ENCODE measurements around the gene WNT9A. TPM values are rescaled to one million over a fixed set of nuclear protein-coding genes. Genes with fewer than 3 reads are reported as not detected.
A peak's percentile ranks its signal among the peaks of the same experiment; 100 is the strongest.
"Not testable (repeated sequence)": the region's sequence is repeated elsewhere in the genome, so short reads cannot be mapped to it uniquely, and the experiment has no call there.

Gene WNT9A
- total RNA-seq, 2 experiments from 2014 or later, result 0.08 to 0.09 TPM

DNA sequence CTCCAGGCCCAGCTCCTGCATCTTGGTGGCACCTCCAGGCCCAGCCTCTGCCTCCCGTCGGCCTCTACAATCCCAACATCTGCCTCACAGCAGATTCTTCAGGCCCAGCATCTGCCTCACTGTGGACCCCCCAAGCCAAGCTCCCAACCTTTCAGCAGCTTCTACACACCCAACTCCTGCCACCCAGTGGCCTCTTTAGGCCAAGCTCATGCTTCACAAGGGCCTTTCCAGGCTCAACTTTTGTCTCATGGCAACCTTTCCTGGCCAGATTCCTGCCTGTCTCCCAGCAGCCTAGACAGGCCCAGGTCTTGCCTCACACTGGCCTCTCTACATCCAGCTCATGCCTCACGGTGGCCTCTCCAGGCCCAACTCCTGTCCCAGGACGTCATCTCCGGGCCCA lies 20.1 kb upstream of the WNT9A start:
- H3K27ac Mint-ChIP-seq; H3K4me3 Mint-ChIP-seq; ATAC-seq (ENCODE audit: low read depth); DNase-seq; H3K27me3 Mint-ChIP-seq; H3K9me3 Mint-ChIP-seq; H3K36me3 Mint-ChIP-seq; POLR2A ChIA-PET; H3K4me1 Mint-ChIP-seq: not testable (repeated sequence)

GRCh38 chr1:227966733-227967132 lies 19.0 kb upstream of the WNT9A start:
- H3K27ac Mint-ChIP-seq; H3K4me1 Mint-ChIP-seq; ATAC-seq (ENCODE audit: low read depth); H3K4me3 Mint-ChIP-seq; H3K27me3 Mint-ChIP-seq; H3K36me3 Mint-ChIP-seq; POLR2A ChIA-PET; H3K9me3 Mint-ChIP-seq; DNase-seq: not testable (repeated sequence)

DNA sequence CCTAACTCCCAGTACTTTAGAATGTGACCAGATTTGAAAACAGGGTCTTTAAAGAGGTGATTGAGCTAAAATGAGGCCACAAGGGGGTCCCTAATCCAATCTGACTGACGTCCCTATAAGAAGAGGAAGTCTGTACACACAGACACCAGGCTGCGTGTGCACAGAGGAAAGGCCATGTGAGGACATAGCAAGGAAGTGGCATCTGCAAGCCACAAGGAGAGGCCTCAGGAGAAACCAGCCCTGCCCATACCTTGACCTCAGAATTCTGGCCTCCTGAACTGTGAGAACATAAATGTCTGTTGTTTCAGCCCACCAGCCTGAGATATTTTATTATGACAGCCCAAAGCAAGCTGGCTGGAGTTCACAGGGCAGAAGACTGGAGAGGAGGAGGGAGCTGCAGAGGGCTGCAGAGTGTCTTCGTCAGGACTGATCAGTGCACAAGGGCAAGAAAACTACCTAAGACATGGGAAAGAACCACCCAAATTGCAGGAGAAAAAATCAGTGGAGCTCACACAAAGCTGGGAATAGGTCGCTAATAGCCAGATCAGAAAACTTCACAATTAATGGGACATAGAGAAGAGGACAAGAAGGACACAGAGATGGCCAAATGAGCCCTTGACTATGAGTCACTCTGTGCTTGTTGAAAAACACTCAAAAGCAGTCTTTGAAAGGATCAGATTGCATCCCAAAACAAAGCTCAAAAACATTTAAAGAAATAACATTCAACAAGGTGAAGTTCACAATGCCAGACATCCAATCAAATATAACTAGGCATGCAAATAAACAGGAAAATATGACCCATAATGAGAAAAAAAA lies 14.1 kb upstream of the WNT9A start:
- no peaks in the 10 kb centered on the region for H3K36me3 Mint-ChIP-seq
- peak; percentile 82 for ATAC-seq (ENCODE audit: low read depth)
- peaks cover 11% of the 10 kb centered on the region for H3K4me1 Mint-ChIP-seq
- no peak for DNase-seq
- POLR2A ChIA-PET, result no interaction called here
- H3K27me3 Mint-ChIP-seq, result peaks cover 27% of the 10 kb centered on the region
- H3K4me3 Mint-ChIP-seq, result no peak overlapping the region
- no peak overlapping the region for H3K27ac Mint-ChIP-seq
- no peaks in the 10 kb centered on the region for H3K9me3 Mint-ChIP-seq

- Mint-ChIP-seq H3K9me3 (no peaks in the 10 kb centered on the region), H3K27ac (no peak overlapping the region), H3K36me3 (no peaks in the 10 kb centered on the region), H3K27me3 (peaks cover 42% of the 10 kb centered on the region), H3K4me3 (no peak overlapping the region), H3K4me1 (peaks cover 11% of the 10 kb centered on the region)
- POLR2A ChIA-PET, result no interaction called here
- DNase-seq, result no peak
- ATAC-seq (ENCODE audit: low read depth), result no peak
Observed at GRCh38 chr1:227959325-227959860, 11.7 kb upstream of the WNT9A start.

GRCh38 chr1:227958617-227959324 lies 11.0 kb upstream of the WNT9A start:
- Mint-ChIP-seq H3K27me3 (peaks cover 48% of the 10 kb centered on the region), H3K9me3 (no peaks in the 10 kb centered on the region)

GRCh38 chr1:227955808-227956207 lies 8.1 kb upstream of the WNT9A start:
- no peaks in the 10 kb centered on the region for H3K9me3 Mint-ChIP-seq
- no peaks in the 10 kb centered on the region for H3K4me1 Mint-ChIP-seq
- POLR2A ChIA-PET, result no interaction called here
- peaks cover 42% of the 10 kb centered on the region for H3K27me3 Mint-ChIP-seq
- ATAC-seq (ENCODE audit: low read depth) (no peak), DNase-seq (no peak)
- no peak overlapping the region for H3K27ac Mint-ChIP-seq
- no peaks in the 10 kb centered on the region for H3K36me3 Mint-ChIP-seq
- no peak overlapping the region for H3K4me3 Mint-ChIP-seq

More at GRCh38 chr1:227958617-227959324, 11.0 kb upstream of the WNT9A start:
- H3K27ac Mint-ChIP-seq, result no peak overlapping the region
- POLR2A ChIA-PET, result no interaction called here
- H3K4me3 Mint-ChIP-seq, result no peak overlapping the region
- no peaks in the 10 kb centered on the region for H3K36me3 Mint-ChIP-seq
- peaks cover 11% of the 10 kb centered on the region for H3K4me1 Mint-ChIP-seq
- ATAC-seq (ENCODE audit: low read depth) (no peak), DNase-seq (no peak)

GRCh38 chr1:227954163-227954850 lies 6.6 kb upstream of the WNT9A start:
- ATAC-seq (ENCODE audit: low read depth) (no peak), DNase-seq (no peak)
- POLR2A ChIA-PET, result no interaction called here
- Mint-ChIP-seq H3K27me3 (peaks cover 40% of the 10 kb centered on the region), H3K4me3 (no peak overlapping the region), H3K27ac (no peak overlapping the region), H3K9me3 (no peaks in the 10 kb centered on the region), H3K36me3 (no peaks in the 10 kb centered on the region), H3K4me1 (no peaks in the 10 kb centered on the region)

DNA sequence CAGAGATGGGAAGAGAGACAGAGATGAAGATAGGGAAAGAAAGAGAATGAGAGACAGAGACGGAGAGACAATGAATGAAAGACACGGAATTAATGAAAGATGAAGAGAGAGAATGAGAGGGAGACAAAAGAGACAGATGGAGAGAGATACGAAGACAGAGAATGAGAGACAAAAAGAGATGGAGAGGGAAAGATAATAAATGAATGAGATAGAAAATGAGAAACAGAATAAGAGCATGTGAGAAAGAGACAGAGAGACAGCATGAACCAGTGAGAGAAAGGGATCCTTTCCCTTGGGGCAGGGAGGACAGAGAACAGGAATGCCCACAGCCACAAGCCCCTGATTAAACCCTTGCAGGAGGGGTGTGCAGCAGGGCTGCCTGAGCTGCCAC lies 5.3 kb upstream of the WNT9A start:
- H3K36me3 Mint-ChIP-seq, result no peaks in the 10 kb centered on the region
- ATAC-seq (ENCODE audit: low read depth) (no peak), DNase-seq (no peak)
- no peak overlapping the region for H3K4me3 Mint-ChIP-seq
- no peaks in the 10 kb centered on the region for H3K9me3 Mint-ChIP-seq
- POLR2A ChIA-PET, result no interaction called here
- H3K27ac Mint-ChIP-seq, result no peak overlapping the region
- H3K27me3 Mint-ChIP-seq, result peaks cover 41% of the 10 kb centered on the region
- no peaks in the 10 kb centered on the region for H3K4me1 Mint-ChIP-seq

DNA sequence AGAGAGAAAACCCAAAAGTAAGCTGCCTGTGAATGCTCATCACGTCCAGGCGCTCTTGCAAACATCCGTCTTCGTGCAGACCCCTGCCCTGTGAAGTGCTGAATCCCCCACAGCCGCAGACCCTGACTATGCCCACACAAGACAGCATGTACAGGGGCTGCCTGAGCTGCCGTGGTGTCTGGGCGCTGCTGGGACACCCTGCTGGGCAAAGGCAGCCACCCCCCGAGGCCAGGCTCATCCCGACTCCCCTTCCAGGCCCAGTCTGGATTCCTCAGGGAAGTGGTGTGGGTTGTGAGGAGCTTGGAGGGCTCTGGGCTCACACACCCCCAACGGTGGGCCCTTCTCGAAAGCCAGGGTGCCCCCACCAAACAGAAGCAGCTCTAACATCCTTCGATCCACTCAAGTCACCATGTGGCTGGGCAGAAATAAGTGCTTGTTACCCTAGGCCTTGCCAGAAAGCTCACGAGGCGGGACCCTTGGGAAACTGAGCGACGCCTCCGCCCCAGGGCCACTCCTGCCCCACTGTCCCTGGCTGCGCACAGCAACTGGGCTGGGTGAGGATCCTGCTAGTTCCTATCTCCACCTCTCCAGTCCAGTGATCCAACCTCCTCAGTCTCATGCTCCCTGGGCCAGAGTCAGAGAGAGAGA lies 4.8 kb upstream of the WNT9A start:
- POLR2A ChIA-PET, result no interaction called here
- no peaks in the 10 kb centered on the region for H3K9me3 Mint-ChIP-seq
- H3K4me1 Mint-ChIP-seq, result no peaks in the 10 kb centered on the region
- no peak overlapping the region for H3K4me3 Mint-ChIP-seq
- H3K27me3 Mint-ChIP-seq, result peaks cover 37% of the 10 kb centered on the region
- DNase-seq (no peak), ATAC-seq (ENCODE audit: low read depth) (no peak)
- no peaks in the 10 kb centered on the region for H3K36me3 Mint-ChIP-seq
- H3K27ac Mint-ChIP-seq, result no peak overlapping the region

DNA sequence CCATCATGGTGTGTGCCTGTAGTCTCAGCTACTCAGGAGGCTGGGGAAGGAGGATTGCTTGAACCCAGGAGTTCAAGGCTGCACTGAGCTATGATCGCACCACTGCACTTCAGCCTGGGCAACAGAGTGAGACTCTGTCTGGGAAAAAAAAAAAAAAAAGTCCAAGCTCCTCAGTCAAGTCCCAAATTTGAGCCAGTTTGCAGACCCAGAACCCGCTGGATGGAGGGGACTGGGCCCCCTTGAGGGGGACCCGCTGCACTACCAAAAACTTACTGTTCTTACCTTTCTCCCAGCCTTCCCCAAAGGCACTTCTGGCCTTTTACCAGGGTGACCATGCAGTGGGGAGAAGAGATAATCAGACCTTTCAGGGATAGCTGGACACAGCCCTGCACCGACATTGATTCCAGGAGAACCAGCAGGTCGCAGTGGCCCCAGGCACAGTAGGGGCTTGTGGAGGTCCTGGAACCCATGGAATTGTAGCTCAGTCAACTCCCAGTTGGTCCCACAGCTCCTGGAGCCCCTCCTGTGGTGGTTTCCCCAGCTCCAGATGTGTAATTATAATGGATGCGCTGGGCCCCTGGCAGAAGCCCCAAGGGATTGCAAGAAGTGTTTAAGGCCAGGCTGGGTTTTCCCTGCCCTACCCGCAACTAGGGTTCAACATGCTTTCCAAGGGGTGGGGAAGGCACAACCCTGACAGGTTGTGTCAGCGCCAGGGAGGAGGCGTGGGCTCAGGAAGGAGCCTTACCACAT lies 4.1 kb upstream of the WNT9A start:
- DNase-seq (no peak), ATAC-seq (ENCODE audit: low read depth) (no peak)
- no peaks in the 10 kb centered on the region for H3K9me3 Mint-ChIP-seq
- no peaks in the 10 kb centered on the region for H3K4me1 Mint-ChIP-seq
- H3K4me3 Mint-ChIP-seq, result no peak overlapping the region
- H3K36me3 Mint-ChIP-seq, result no peaks in the 10 kb centered on the region
- no peak overlapping the region for H3K27ac Mint-ChIP-seq
- POLR2A ChIA-PET, result no interaction called here
- peaks cover 41% of the 10 kb centered on the region for H3K27me3 Mint-ChIP-seq

DNA sequence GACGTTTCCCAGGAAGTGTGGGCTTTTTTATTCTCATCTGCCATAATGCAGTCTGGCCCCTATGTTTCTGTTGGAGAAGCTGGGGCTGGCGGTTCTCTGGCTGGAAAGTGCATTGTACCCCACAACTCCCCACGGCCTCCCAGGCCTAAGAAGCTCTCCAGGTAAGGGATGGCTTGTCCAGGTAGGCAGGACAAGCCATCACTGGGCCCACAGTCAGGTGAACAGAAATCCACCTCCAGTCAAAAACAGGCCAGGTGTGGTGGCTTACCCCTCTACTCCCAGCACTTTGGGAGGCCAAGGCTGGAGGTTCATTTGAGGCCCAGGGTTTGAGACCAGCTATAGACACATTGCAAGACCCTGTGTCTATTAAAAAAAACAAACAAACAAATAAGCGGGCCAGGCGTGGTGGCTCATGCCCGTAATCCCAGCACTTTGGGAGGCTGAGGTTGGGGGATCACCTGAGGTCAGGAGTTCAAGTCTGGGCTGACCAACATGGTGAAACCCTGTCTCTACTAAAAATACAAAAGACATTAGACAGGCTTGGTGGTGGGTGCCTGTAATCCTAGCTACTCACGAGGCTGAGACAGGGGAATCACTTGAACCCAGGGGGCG lies 3.1 kb upstream of the WNT9A start:
- ATAC-seq (ENCODE audit: low read depth) (no peak), DNase-seq (no peak)
- POLR2A ChIA-PET, result no interaction called here
- H3K27me3 Mint-ChIP-seq, result peaks cover 44% of the 10 kb centered on the region
- H3K4me3 Mint-ChIP-seq, result no peak overlapping the region
- H3K36me3 Mint-ChIP-seq, result no peaks in the 10 kb centered on the region
- peaks cover 1% of the 10 kb centered on the region for H3K4me1 Mint-ChIP-seq
- H3K9me3 Mint-ChIP-seq, result no peaks in the 10 kb centered on the region
- H3K27ac Mint-ChIP-seq, result no peak overlapping the region

- POLR2A ChIA-PET, result no interaction called here
- Mint-ChIP-seq H3K27me3 (peaks cover 39% of the 10 kb centered on the region), H3K27ac (no peak overlapping the region), H3K4me1 (peaks cover 1% of the 10 kb centered on the region), H3K36me3 (no peaks in the 10 kb centered on the region), H3K9me3 (no peaks in the 10 kb centered on the region), H3K4me3 (no peak overlapping the region)
- ATAC-seq (ENCODE audit: low read depth), result no peak
- no peak for DNase-seq
Observed at GRCh38 chr1:227949954-227950734, 2.4 kb upstream of the WNT9A start.

Data from activated naive CD8-positive, alpha-beta T cell treated with anti-CD3 and anti-CD28 coated beads, Interleukin-2, amount 10 ng/mL, durations not matched to agents 7 days and 5 days (primary cell).